Vagina (tissue), 2 donors: ENCODE results near the gene SLC38A5. TPM values are rescaled to one million over a fixed set of nuclear protein-coding genes. Genes with fewer than 3 reads are reported as not detected.

Experiments
- DNase-seq, 2 donors: peaks; one replicate each; pipeline ENCODE4 v3.0.0-alpha.2; 2017; ENCODE audit errors: extremely low spot score in 2 of 2
- H3K27ac ChIP-seq: fragments of 200-600 bp; sonication (generic); one replicate; pipeline ENCODE4 v1.5.1; 2019
- H3K27me3 ChIP-seq: fragments of 200-600 bp; sonication (generic); one replicate; pipeline ENCODE4 v1.5.1; 2019
- H3K36me3 ChIP-seq, 2 donors: fragments of 200-600 bp; sonication (generic); one replicate each; pipeline ENCODE4 v1.5.1; 2017 to 2019
- H3K4me1 ChIP-seq: fragments of 200-600 bp; sonication (generic); one replicate; pipeline ENCODE4 v1.5.1; 2019
- H3K4me3 ChIP-seq, 2 donors: fragments of 200-600 bp; sonication (generic); 1 replicate in 1 of 2; 2 replicates in 1 of 2; pipeline ENCODE4 v1.5.1; 2016 to 2019
- H3K9me3 ChIP-seq: fragments of 200-600 bp; sonication (generic); one replicate; pipeline ENCODE4 v1.5.1; 2019
- POLR2A ChIP-seq, 2 donors: fragments of 450-650 bp; IDR thresholded peaks; one replicate each; pipeline ENCODE4 v1.6.1; 2017; ENCODE audit warnings: antibody characterized with exemption in 2 of 2, mild to moderate bottlenecking in 2 of 2, moderate library complexity in 2 of 2
- POLR2AphosphoS5 ChIP-seq, 2 donors: sonication (generic); formaldehyde crosslinking; IDR thresholded peaks; one replicate each; pipeline ENCODE4 v1.9.0; 2017; ENCODE audit warnings: antibody characterized with exemption in 2 of 2, mild to moderate bottlenecking in 2 of 2, low read depth in 1 of 2; ENCODE audit not compliant: insufficient read depth in 1 of 2
- intact Hi-C: fragments of 100-400 bp; cut with DNase I; formaldehyde crosslinking; loops from one replicate; pipeline ENCODE4 v1.15.1; 2023
- total RNA-seq: library from RNA; depleted of rRNA; stranded (reverse); fragments of >200 nt; gene quantifications from one replicate; pipeline ENCODE4 v1.2.3, GENCODE V29; 2016
- TF ChIP-seq, protein P1 (sequence below), 3 experiments: fragments of 450-650 bp in 2 of 3; fragments of 200-600 bp in 1 of 3; sonication (generic) in 1 of 3; IDR thresholded peaks; one replicate each; pipeline ENCODE4 v1.5.1; 2017 to 2019; ENCODE audit warnings: antibody characterized with exemption in 3 of 3, mild to moderate bottlenecking in 2 of 3, moderate library complexity in 2 of 3

Gene SLC38A5
- total RNA-seq, 1 donor from 2014 or later: 15.5 TPM

DNA sequence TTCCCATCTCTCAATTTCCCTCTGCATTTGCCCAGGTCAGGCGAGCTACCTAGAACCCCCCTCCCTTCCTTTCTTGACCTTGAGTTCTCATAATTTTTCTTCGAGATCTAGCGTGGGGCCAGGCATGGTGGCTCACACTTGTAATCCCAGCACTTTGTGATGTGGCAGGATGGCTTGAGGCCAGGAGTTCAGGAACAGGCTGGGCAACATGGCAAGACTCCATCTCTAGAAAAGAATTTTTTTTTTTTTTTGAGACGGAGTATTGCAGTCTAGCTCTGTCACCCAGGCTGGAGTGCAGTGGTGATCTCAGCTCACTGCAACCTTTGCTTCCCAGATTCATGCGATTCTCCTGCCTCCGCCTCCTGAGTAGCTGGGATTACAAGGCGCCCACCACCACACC lies 34.2 kb upstream of the SLC38A5 start:
- DNase-seq: no peak

DNA sequence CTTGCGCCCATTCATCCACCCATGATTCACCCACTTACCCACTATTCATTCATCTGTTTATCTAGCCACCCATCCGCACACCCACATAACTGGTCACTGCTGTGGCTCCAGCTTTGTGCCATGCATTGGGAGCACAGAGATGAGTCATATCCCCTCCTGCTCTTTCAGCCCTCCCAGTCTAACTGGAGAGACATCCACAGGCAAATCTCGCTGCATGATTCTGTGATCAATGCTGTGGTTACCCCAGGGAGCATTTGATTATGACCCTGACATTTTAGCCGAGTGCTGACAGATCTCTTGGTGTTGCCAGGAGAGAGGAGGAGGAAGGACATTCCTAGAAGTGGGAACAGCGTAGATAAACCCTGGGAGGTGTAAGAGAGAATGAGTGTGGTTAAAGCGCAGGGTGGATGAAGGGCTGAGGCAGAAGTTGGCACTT lies 28.3 kb upstream of the SLC38A5 start:
- H3K4me1 ChIP-seq: no peaks in the 10 kb centered on the region
- no peak for DNase-seq
- TF ChIP-seq, protein P1, sequence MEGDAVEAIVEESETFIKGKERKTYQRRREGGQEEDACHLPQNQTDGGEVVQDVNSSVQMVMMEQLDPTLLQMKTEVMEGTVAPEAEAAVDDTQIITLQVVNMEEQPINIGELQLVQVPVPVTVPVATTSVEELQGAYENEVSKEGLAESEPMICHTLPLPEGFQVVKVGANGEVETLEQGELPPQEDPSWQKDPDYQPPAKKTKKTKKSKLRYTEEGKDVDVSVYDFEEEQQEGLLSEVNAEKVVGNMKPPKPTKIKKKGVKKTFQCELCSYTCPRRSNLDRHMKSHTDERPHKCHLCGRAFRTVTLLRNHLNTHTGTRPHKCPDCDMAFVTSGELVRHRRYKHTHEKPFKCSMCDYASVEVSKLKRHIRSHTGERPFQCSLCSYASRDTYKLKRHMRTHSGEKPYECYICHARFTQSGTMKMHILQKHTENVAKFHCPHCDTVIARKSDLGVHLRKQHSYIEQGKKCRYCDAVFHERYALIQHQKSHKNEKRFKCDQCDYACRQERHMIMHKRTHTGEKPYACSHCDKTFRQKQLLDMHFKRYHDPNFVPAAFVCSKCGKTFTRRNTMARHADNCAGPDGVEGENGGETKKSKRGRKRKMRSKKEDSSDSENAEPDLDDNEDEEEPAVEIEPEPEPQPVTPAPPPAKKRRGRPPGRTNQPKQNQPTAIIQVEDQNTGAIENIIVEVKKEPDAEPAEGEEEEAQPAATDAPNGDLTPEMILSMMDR (IDR thresholded peaks at IDR 0.05): no peak
- TF ChIP-seq POLR2AphosphoS5 (IDR thresholded peaks at IDR 0.05; ENCODE audit: insufficient read depth in 1 of 2, low read depth in 1 of 2) (no peak), POLR2A (IDR thresholded peaks at IDR 0.05) (no peak)
- no peak overlapping the region for H3K4me3 ChIP-seq
- H3K9me3 ChIP-seq: no peaks in the 10 kb centered on the region
- intact Hi-C loops: no loop called here
- H3K27ac ChIP-seq: no peak overlapping the region
- no peaks in the 10 kb centered on the region for H3K36me3 ChIP-seq
- H3K27me3 ChIP-seq: no peaks in the 10 kb centered on the region

More for the DNA sequence above, 34.2 kb upstream of the SLC38A5 start:
- intact Hi-C loops: no loop called here
- H3K9me3 ChIP-seq: no peaks in the 10 kb centered on the region
- H3K4me3 ChIP-seq: no peak overlapping the region
- no peaks in the 10 kb centered on the region for H3K36me3 ChIP-seq
- H3K27ac ChIP-seq: no peak overlapping the region
- no peaks in the 10 kb centered on the region for H3K27me3 ChIP-seq
- TF ChIP-seq, protein P1 (IDR thresholded peaks at IDR 0.05): no peak
- TF ChIP-seq POLR2AphosphoS5 (IDR thresholded peaks at IDR 0.05; ENCODE audit: insufficient read depth in 1 of 2, low read depth in 1 of 2) (no peak), POLR2A (IDR thresholded peaks at IDR 0.05) (no peak)
- H3K4me1 ChIP-seq: peaks cover 6% of the 10 kb centered on the region

DNA sequence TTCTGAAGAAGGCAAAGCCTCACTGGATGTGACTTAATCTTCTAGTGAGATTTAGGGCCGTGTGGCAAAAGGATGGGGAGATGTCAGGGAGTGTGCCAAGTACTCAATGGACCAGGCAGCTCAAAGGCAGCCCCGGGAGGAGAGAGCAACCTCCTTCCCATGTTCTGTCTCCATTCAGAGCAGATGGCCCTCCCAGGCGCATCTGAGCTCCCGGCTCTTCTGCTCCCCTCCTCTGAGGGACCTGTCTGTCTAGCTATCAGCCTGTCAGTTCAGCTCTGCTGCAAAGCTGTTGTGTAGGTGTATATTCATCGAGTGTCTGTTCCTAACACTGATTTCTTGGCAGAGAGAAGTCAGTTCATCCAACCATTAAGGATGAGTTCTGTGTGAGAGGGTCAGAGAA lies 27.8 kb upstream of the SLC38A5 start:
- Histone ChIP-seq H3K9me3 (no peaks in the 10 kb centered on the region), H3K36me3 (no peaks in the 10 kb centered on the region), H3K27ac (no peak overlapping the region), H3K4me1 (no peaks in the 10 kb centered on the region), H3K27me3 (no peaks in the 10 kb centered on the region), H3K4me3 (no peak overlapping the region)
- TF ChIP-seq POLR2AphosphoS5 (IDR thresholded peaks at IDR 0.05; ENCODE audit: insufficient read depth in 1 of 2, low read depth in 1 of 2) (no peak), POLR2A (IDR thresholded peaks at IDR 0.05) (no peak)
- TF ChIP-seq, protein P1 (IDR thresholded peaks at IDR 0.05): no peak
- intact Hi-C loops: no loop called here
- DNase-seq: no peak

DNA sequence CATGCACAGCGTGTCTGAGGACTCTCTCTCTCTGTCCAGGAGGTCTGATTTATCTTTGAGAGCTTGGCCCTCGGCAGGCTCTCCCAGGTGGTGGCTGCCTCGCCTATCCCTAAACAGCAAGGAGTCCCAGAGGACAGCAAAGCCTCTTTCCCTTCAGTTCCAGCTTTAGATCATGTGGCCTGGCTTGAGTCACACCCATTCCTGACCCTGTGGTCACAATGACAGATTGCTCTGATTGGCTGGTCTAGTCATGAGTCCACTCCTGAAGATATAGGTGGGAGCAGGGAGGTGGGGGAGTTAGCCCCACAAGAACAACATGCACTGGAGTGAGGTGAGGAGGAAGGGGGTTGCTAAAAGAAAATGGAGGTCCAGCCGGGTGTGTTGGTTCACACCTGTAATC lies 26.6 kb upstream of the SLC38A5 start:
- DNase-seq: no peak
- intact Hi-C loops: no loop called here
- Histone ChIP-seq H3K27ac (no peak overlapping the region), H3K36me3 (no peaks in the 10 kb centered on the region), H3K4me3 (no peak overlapping the region), H3K27me3 (no peaks in the 10 kb centered on the region), H3K9me3 (no peaks in the 10 kb centered on the region), H3K4me1 (no peaks in the 10 kb centered on the region)
- TF ChIP-seq POLR2AphosphoS5 (IDR thresholded peaks at IDR 0.05; ENCODE audit: insufficient read depth in 1 of 2, low read depth in 1 of 2) (no peak), POLR2A (IDR thresholded peaks at IDR 0.05) (no peak)
- TF ChIP-seq, protein P1 (IDR thresholded peaks at IDR 0.05): no peak

DNA sequence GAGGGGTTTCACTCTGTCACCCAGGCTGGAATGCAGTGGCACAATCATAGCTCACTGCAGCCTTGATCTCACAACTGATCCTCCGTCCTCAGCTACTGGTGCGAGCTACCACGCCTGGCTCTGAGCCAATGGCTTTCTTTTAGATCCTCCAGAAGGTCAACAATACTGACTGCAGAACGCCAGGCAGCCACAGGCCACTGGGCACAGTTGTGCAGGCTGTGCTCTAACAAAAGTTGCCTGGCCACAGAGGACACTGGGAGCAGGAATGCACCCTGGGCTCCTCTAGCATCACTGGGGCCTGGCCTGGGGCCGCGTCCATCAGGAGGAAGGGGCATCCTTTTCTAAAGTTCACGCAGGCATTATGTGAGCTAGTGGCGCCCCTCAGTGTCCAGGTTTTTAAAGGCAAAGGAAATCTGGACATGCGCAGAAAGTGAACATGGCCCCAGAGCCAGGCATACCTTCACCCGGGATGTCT lies 23.9 kb upstream of the SLC38A5 start:
- no peak for TF ChIP-seq POLR2AphosphoS5 (IDR thresholded peaks at IDR 0.05; ENCODE audit: insufficient read depth in 1 of 2, low read depth in 1 of 2)
- TF ChIP-seq, protein P1 (IDR thresholded peaks at IDR 0.05): no peak
- no peak for TF ChIP-seq POLR2A (IDR thresholded peaks at IDR 0.05)
- Histone ChIP-seq H3K4me1 (no peaks in the 10 kb centered on the region), H3K27me3 (no peaks in the 10 kb centered on the region), H3K36me3 (no peaks in the 10 kb centered on the region), H3K4me3 (no peak overlapping the region), H3K9me3 (no peaks in the 10 kb centered on the region), H3K27ac (no peak overlapping the region)
- DNase-seq: no peak
- intact Hi-C loops: no loop called here
